AG10803 (cell line): ENCODE measurements around the gene AP3D1.
"Not testable (repeated sequence)": the region's sequence is repeated elsewhere in the genome, so short reads cannot be mapped to it uniquely, and the experiment has no call there.

Experiments used
- DNase-seq: peaks from one replicate; pipeline ENCODE4 v3.0.0; 2010; ENCODE audit warnings: low read depth
- H3K4me3 ChIP-seq: 2 replicates; pipeline ENCODE4 v1.5.1; 2011; ENCODE audit warnings: mild to moderate bottlenecking, low read length, control low read depth
- CTCF ChIP-seq: conservative IDR thresholded peaks from 2 replicates; pipeline ENCODE4 v1.5.1; 2011; ENCODE audit warnings: mild to moderate bottlenecking, low read length, control low read depth, inconsistent platforms

Gene AP3D1

GRCh38 chr19:2151339-2152229 is at the start of gene AP3D1:
Gene AP3D1 (minus strand): TSS chr19:2151566. CDS start chr19:2151334, 232 bp downstream.
- peak within 1 kb of the TSS; percentile 90 for H3K4me3 ChIP-seq
- no peak for TF ChIP-seq CTCF
- DNase-seq: peak; percentile 99

- not testable (repeated sequence) for DNase-seq, H3K4me3 ChIP-seq
Observed at GRCh38 chr19:2200624-2201294, 49.4 kb upstream of the AP3D1 start.

- H3K4me3 ChIP-seq: no peak overlapping the region
- TF ChIP-seq CTCF: no peak
- DNase-seq: no peak
Observed at GRCh38 chr19:2199861-2200623, 48.7 kb upstream of the AP3D1 start.

DNA sequence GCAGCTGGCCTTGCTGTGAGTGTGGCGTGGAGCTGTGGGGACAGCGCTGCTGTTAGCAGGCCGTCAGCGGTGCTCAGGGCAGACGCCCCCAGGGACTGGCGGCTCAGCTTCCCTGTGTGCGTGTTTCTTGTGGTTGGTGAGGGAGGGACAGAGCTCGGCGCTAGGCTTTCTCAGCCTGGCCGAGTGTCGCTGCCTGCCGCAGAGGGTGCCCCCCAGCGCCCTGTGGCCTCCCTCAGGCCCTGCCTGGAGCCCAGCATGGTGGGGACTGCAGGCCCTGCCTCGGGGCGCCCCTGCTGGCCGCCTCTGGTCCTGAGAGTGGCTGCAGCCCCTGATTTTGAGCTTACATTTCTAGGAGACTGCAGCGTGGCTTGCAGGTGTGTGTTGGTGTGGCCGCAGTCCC is 47.8 kb upstream of the AP3D1 start:
- no peak for DNase-seq
- no peak overlapping the region for H3K4me3 ChIP-seq
- no peak for TF ChIP-seq CTCF

DNA sequence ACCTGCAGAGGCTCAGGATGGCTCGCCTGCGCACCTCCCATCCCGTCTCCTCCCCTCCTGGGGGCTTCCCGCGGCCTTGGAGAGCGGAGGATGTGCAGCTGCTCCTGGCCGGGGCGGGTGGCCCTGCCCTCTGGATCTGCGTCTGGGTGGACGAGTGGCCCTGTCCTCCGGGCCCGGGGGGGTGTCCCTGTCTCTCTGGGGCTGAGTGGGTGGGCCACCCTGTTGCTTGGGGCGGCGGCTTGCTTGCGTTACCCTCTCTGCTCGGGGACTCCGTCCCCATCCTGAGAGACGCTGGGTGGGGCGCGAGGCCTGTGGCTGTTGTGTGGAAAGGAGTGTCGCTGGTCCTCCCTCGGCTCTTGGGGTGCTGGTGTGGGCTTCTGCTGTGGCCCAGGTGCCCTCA is 47.0 kb upstream of the AP3D1 start:
- DNase-seq: no peak
- H3K4me3 ChIP-seq: no peak overlapping the region
- TF ChIP-seq CTCF: no peak

DNA sequence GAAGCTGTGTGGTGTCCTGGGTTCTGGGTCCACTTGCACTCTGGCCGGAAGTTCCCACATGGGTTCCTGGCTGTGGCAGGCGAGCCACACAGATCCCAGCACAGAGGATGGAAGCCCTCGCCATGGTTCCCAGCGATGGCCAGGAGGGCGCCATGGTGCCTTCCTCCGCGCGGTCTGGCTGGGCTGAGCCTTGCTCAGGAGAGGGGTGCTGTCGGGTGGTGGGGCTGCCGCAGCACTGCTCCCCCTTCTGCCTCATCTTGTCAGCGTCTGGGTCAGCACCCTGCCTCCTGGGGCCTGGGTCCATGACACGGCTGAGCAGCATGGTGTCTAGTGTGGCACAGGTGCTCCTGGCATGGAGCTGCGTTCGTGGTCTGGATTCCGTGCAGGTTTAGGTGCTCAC is 45.9 kb upstream of the AP3D1 start:
- TF ChIP-seq CTCF: no peak
- DNase-seq: no peak
- no peak overlapping the region for H3K4me3 ChIP-seq

GRCh38 chr19:2195914-2196313 is 44.5 kb upstream of the AP3D1 start:
- no peak for TF ChIP-seq CTCF
- H3K4me3 ChIP-seq: no peak overlapping the region
- DNase-seq: no peak
